K562 (cell line): ENCODE measurements around the gene PDRG1. TPM values are rescaled to one million over a fixed set of nuclear protein-coding genes. Genes with fewer than 3 reads are reported as not detected.

Experiments used
- ATAC-seq: fragments of 200-7000 bp; cut with Tn5 transposase; 3 replicates; pipeline ENCODE4 v1.9.1; 2020; ENCODE audit warnings: moderate library complexity
- BruUV-seq: library from RNA; stranded (reverse); fragments of 400-500 nt; replicated peaks from 2 replicates; lab custom pipeline; 2021; lab: Mats Ljungman, UMichigan
- CTCF ChIA-PET: fragments of 300-600 bp; formaldehyde crosslinking; extraction: SDS; loops from one replicate; lab custom pipeline; 2021; ENCODE audit warnings: low intra/inter-chr PET ratio; lab: Yijun Ruan, JAX
- POLR2A ChIA-PET: fragments of 300-600, 350-650 bp; sonication (Branson Sonifier 250); formaldehyde crosslinking; extraction: SDS; loops from one replicate; lab custom pipeline; 2021; ENCODE audit warnings: antibody characterized with exemption, inconsistent platforms; lab: Yijun Ruan, JAX
- DNase-seq, 4 experiments: peaks; one replicate each; pipeline versions ENCODE4 v3.0.0 to v3.0.0-alpha.2; 2011 to 2018; ENCODE audit warnings: low spot score in 3 of 4, mixed read lengths in 3 of 4; ENCODE audit errors: extremely low read depth in 1 of 4
- FAIRE-seq: peaks from 2 replicates; lab custom pipeline; 2011; peaks lifted over from hg19 to GRCh38; lab: Jason Lieb, UNC
- H2AFZ ChIP-seq: 2 replicates; pipeline ENCODE4 v1.6.0; 2011; ENCODE audit warnings: low read depth, low read length, control low read depth, inconsistent platforms
- H3K27ac ChIP-seq: fragments of 200-600 bp; 3 replicates; pipeline ENCODE4 v1.8.0; 2011; ENCODE audit warnings: low read depth, mild to moderate bottlenecking, control low read depth, inconsistent platforms, low read length, moderate library complexity, mixed read lengths; ENCODE audit errors: extremely low read depth
- H3K27me3 ChIP-seq, 2 experiments: fragments of 300-600 bp in 1 of 2; 2 replicates in 1 of 2; 3 replicates in 1 of 2; pipeline versions ENCODE4 v1.6.0 to v1.8.0; 2011; ENCODE audit warnings: inconsistent platforms in 2 of 2, low read length in 2 of 2, mild to moderate bottlenecking in 1 of 2, mixed read lengths in 1 of 2, moderate library complexity in 1 of 2; ENCODE audit not compliant: control insufficient read depth in 2 of 2, insufficient read depth in 2 of 2
- H3K36me3 ChIP-seq: fragments of 300-600 bp; 3 replicates; pipeline ENCODE4 v1.8.0; 2011; ENCODE audit warnings: mild to moderate bottlenecking, low read length, inconsistent platforms; ENCODE audit not compliant: control insufficient read depth, insufficient read depth
- H3K4me1 ChIP-seq, 2 experiments: fragments of 200-600 bp in 1 of 2; replicated peaks in 1 of 2; 2 replicates in 1 of 2; 3 replicates in 1 of 2; pipeline versions ENCODE4 v1.5.1 to v1.8.0; 2011; ENCODE audit warnings: inconsistent platforms in 2 of 2, low read length in 2 of 2, mild to moderate bottlenecking in 1 of 2, mixed read lengths in 1 of 2, moderate library complexity in 1 of 2; ENCODE audit not compliant: control insufficient read depth in 2 of 2, insufficient read depth in 2 of 2
- H3K4me2 ChIP-seq: 2 replicates; pipeline ENCODE4 v1.6.1; 2011; ENCODE audit warnings: low read length, control low read depth, inconsistent platforms, mixed read lengths; ENCODE audit not compliant: insufficient read depth
- H3K4me3 ChIP-seq: fragments of 200-600 bp; sonication (generic), shearing (Covaris generic); 2 replicates; pipeline ENCODE4 v1.5.1; 2016; ENCODE audit warnings: control low read depth, inconsistent platforms
- H3K79me2 ChIP-seq: fragments of 200-600 bp; 3 replicates; pipeline ENCODE4 v1.8.0; 2011; ENCODE audit warnings: low read length, inconsistent platforms; ENCODE audit not compliant: control insufficient read depth, insufficient read depth
- H3K9ac ChIP-seq, 2 experiments: 2 replicates each; pipeline versions ENCODE4 v1.6.0 to v1.6.1; 2011; ENCODE audit warnings: low read depth in 2 of 2, low read length in 2 of 2, control low read depth in 1 of 2, inconsistent platforms in 1 of 2, mild to moderate bottlenecking in 1 of 2, mixed read lengths in 1 of 2; ENCODE audit not compliant: insufficient read depth in 1 of 2
- H3K9me1 ChIP-seq: one replicate; pipeline ENCODE4 v1.6.0; 2011; ENCODE audit warnings: inconsistent platforms, mild to moderate bottlenecking, low read length, moderate library complexity; ENCODE audit not compliant: control insufficient read depth, insufficient read depth
- H3K9me3 ChIP-seq: replicated peaks from 2 replicates; pipeline ENCODE4 v1.5.1; 2011; ENCODE audit warnings: low read depth, low read length, inconsistent platforms; ENCODE audit not compliant: control insufficient read depth, insufficient read depth
- H4K20me1 ChIP-seq: replicated peaks from 2 replicates; pipeline ENCODE4 v1.6.1; 2011; ENCODE audit warnings: low read length, inconsistent platforms, mixed read lengths; ENCODE audit not compliant: control insufficient read depth, insufficient read depth
- CBX3 ChIP-seq, 2 experiments: IDR thresholded peaks; 1 replicate in 1 of 2; 2 replicates in 1 of 2; pipeline ENCODE4 v1.6.1; 2012; ENCODE audit warnings: inconsistent platforms in 2 of 2, low read length in 2 of 2, borderline replicate concordance in 1 of 2, control low read depth in 1 of 2
- E2F6 ChIP-seq, 2 experiments: IDR thresholded peaks; 2 replicates each; pipeline ENCODE4 v1.6.1; 2011; ENCODE audit warnings: borderline replicate concordance in 1 of 2, control low read depth in 1 of 2, low read depth in 1 of 2, low read length in 1 of 2, mild to moderate bottlenecking in 1 of 2, mixed read lengths in 1 of 2, moderate library complexity in 1 of 2; ENCODE audit not compliant: insufficient read depth in 1 of 2, insufficient read length in 1 of 2, poor library complexity in 1 of 2, severe bottlenecking in 1 of 2; ENCODE audit errors: extremely low read depth in 1 of 2
- LARP7 ChIP-seq: fragments of 450-650 bp; IDR thresholded peaks from 2 replicates; pipeline ENCODE4 v1.6.1; 2016
- MCM5 ChIP-seq: fragments of 450-650 bp; IDR thresholded peaks from 2 replicates; pipeline ENCODE4 v1.6.1; 2016; ENCODE audit warnings: low read depth
- NR2C2 ChIP-seq, 2 experiments: fragments of 200-800 bp in 1 of 2; sonication (Bioruptor generic) in 1 of 2; sonication (generic) in 1 of 2; formaldehyde crosslinking in 1 of 2; IDR thresholded peaks; 2 replicates each; pipeline versions ENCODE4 v1.6.1 to v1.8.0; 2016 to 2022; ENCODE audit warnings: mild to moderate bottlenecking in 1 of 2, missing compliant biosample characterization in 1 of 2, missing genetic modification characterization in 1 of 2, missing genetic modification reagents in 1 of 2
- PHF20 ChIP-seq: fragments of 450-650 bp; IDR thresholded peaks from 2 replicates; pipeline ENCODE4 v1.6.1; 2018; ENCODE audit not compliant: partially characterized antibody
- POLR2B ChIP-seq: fragments of 450-650 bp; IDR thresholded peaks from 2 replicates; pipeline ENCODE4 v1.6.1; 2018; ENCODE audit warnings: low read depth; ENCODE audit not compliant: partially characterized antibody
- SMARCC2 ChIP-seq: fragments of 450-650 bp; IDR thresholded peaks from 2 replicates; pipeline ENCODE4 v1.6.1; 2017; ENCODE audit warnings: antibody characterized with exemption, moderate library complexity, mild to moderate bottlenecking, low read depth
- USF2 ChIP-seq: sonication (generic); formaldehyde crosslinking; IDR thresholded peaks from 2 replicates; pipeline ENCODE4 v1.5.0; 2020; ENCODE audit warnings: missing genetic modification reagents
- ZBTB5 ChIP-seq: fragments of 450-650 bp; IDR thresholded peaks from 2 replicates; pipeline ENCODE4 v1.6.1; 2017; ENCODE audit warnings: antibody characterized with exemption
- ZNF232 ChIP-seq: sonication (generic); formaldehyde crosslinking; IDR thresholded peaks from 2 replicates; pipeline ENCODE4 v1.8.0; 2022; ENCODE audit warnings: mild to moderate bottlenecking, missing genetic modification reagents
- WGBS: fragments of 100-300 bp; shearing (Covaris generic); methylation state at CpG from one replicate; pipeline ENCODE4 v1.1.6; 2016; ENCODE audit warnings: low coverage, mixed read lengths; ENCODE audit not compliant: insufficient coverage; ENCODE audit errors: missing lambda C conversion rate; 5-methylcytosine and 5-hydroxymethylcytosine counted together
- in situ Hi-C: fragments of 300-500 bp; cut with MboI; formaldehyde crosslinking; loops from 4 replicates; pipeline ENCODE4 v1.15.0; 2018; ENCODE audit warnings: inconsistent platforms, mixed read lengths
- intact Hi-C: fragments of 100-400 bp; cut with micrococcal nuclease; formaldehyde crosslinking; loops from 2 replicates; pipeline ENCODE4 v1.14.2; 2022
- polyA plus RNA-seq, 8 experiments: library from polyadenylated mRNA; depleted of rRNA in 4 of 8; stranded (reverse) in 5 of 8; unstranded in 3 of 8; fragments of >200 nt; fragmentation: Nextera tagmentation in 2 of 8; fragmentation: Illumina TruSeq in 1 of 8; extraction: Ambion mirVana in 2 of 8; extraction: Trizol in 1 of 8; gene quantifications; 2 replicates each; pipeline versions ENCODE4 v1.2.1 to v1.2.3, GENCODE V29; 2011 to 2014; ENCODE audit warnings: inconsistent platforms in 1 of 8, missing spikeins in 1 of 8
- total RNA-seq, 7 experiments: library from RNA; depleted of rRNA in 6 of 7; stranded (reverse); fragments of >200 nt in 6 of 7; fragmentation: Illumina TruSeq in 2 of 7; extraction: Trizol in 2 of 7; gene quantifications; 2 replicates each; pipeline versions ENCODE4 v1.2.1 to v1.2.3, GENCODE V29; 2011 to 2021; ENCODE audit warnings: low replicate concordance in 1 of 7

The PDRG1 gene
- total and polyA plus RNA-seq, 9 of the 15 experiments (the other 6 are each of a cell fraction or from before 2014, with no cell fraction given), result 12.6 to 58.6 (median 26.1) TPM

- H3K9me3 ChIP-seq, result no peaks in the 10 kb centered on the region
- peaks cover 0 to 11% of the 10 kb centered on the region in 2 experiments; a peak in 2 of 5 replicates for H3K4me1 ChIP-seq
- H3K27me3 ChIP-seq, result peaks cover 18 to 25% of the 10 kb centered on the region in 2 experiments
- ATAC-seq (no peak), FAIRE-seq (no peak), DNase-seq (no peak)
- no peak overlapping the region for H3K27ac ChIP-seq
- H3K36me3 ChIP-seq, result no peaks in the 10 kb centered on the region
- 0% methylated on average over 6 of the region's 6 CpGs for WGBS
- in situ Hi-C loops (no loop called here), intact Hi-C loops (no loop called here)
- no peak overlapping the region for H3K4me2 ChIP-seq
- H3K9me1 ChIP-seq, result no peaks in the 10 kb centered on the region
- H4K20me1 ChIP-seq, result peaks cover 5% of the 10 kb centered on the region
- H2AFZ ChIP-seq, result no peak overlapping the region
- ChIA-PET CTCF (no interaction called here), POLR2A (interaction anchor here (0.7 to 1.6 kb wide), 3 partner anchors 12 to 113 kb away, joined by 3 to 11 read pairs (median 4); partner anchors contain the start of gene PDRG1)
- H3K4me3 ChIP-seq, result no peak overlapping the region
- no peak overlapping the region for H3K9ac ChIP-seq
- TF ChIP-seq LARP7 (no peak), USF2 (CRISPR knock-in tag) (no peak), SMARCC2 (no peak), PHF20 (no peak), NR2C2 (CRISPR knock-in tag; IDR thresholded peaks at IDR 0.05) (no peak), NR2C2 (tag; IDR thresholded peaks at IDR 0.05) (no peak), ZNF232 (CRISPR knock-in tag) (no peak), ZBTB5 (no peak), POLR2B (no peak), E2F6 (IDR thresholded peaks at IDR 0.05; ENCODE audit: borderline replicate concordance in 1 of 2, extremely low read depth in 1 of 2, insufficient read depth in 1 of 2, insufficient read length in 1 of 2, low read depth in 1 of 2, low read length in 1 of 2, poor library complexity in 1 of 2, severe bottlenecking in 1 of 2) (no peak), CBX3 (IDR thresholded peaks at IDR 0.05; ENCODE audit: borderline replicate concordance in 1 of 2, low read length in 2 of 2) (no peak), MCM5 (no peak)
- no TSS peak for BruUV-seq
- no peaks in the 10 kb centered on the region for H3K79me2 ChIP-seq
These were observed 12.0 kb upstream of the PDRG1 start for GRCh38 chr20:31963889-31964288.
